ENCODE measurements around the gene AUNIP.

Gene AUNIP

GRCh38 chr1:25885602-25886001 lies 26.3 kb upstream of the AUNIP start:
- TF ChIP-seq CTCF (IDR thresholded peaks at IDR 0.05; ENCODE audit: low read depth, low read length): no peak
- DNase-seq (ENCODE audit: extremely low read depth, low read depth): no peak

- TF ChIP-seq CTCF (IDR thresholded peaks at IDR 0.05; ENCODE audit: low read depth, low read length): no peak
- DNase-seq (ENCODE audit: extremely low read depth, low read depth): no peak
Measured at GRCh38 chr1:25881266-25881665, 22.0 kb upstream of the AUNIP start.

- DNase-seq (ENCODE audit: extremely low read depth, low read depth): no peak
- no peak for TF ChIP-seq CTCF (IDR thresholded peaks at IDR 0.05; ENCODE audit: low read depth, low read length)
Measured at GRCh38 chr1:25880518-25880917, 21.3 kb upstream of the AUNIP start.

GRCh38 chr1:25879675-25880074 lies 20.4 kb upstream of the AUNIP start:
- no peak for TF ChIP-seq CTCF (IDR thresholded peaks at IDR 0.05; ENCODE audit: low read depth, low read length)
- no peak for DNase-seq (ENCODE audit: extremely low read depth, low read depth)

- DNase-seq (ENCODE audit: extremely low read depth, low read depth): no peak
- TF ChIP-seq CTCF (IDR thresholded peaks at IDR 0.05; ENCODE audit: low read depth, low read length): no peak
Measured at GRCh38 chr1:25878690-25879089, 19.4 kb upstream of the AUNIP start.

GRCh38 chr1:25877155-25877554 lies 17.9 kb upstream of the AUNIP start:
- no peak for DNase-seq (ENCODE audit: extremely low read depth, low read depth)
- TF ChIP-seq CTCF (IDR thresholded peaks at IDR 0.05; ENCODE audit: low read depth, low read length): no peak

GRCh38 chr1:25876693-25877077 lies 17.4 kb upstream of the AUNIP start:
- no peak for TF ChIP-seq CTCF (IDR thresholded peaks at IDR 0.05; ENCODE audit: low read depth, low read length)

More at GRCh38 chr1:25876693-25877077, 17.4 kb upstream of the AUNIP start:
- DNase-seq (ENCODE audit: extremely low read depth, low read depth): no peak

Measured in AG09319 (cell line).